GM21367 (cell line): ENCODE data around the gene RXRA.
"Not testable (repeated sequence)": the region's sequence is repeated elsewhere in the genome, so short reads cannot be mapped to it uniquely, and the experiment has no call there.

Experiments used
- ATAC-seq: cut with Tn5 transposase; IDR thresholded peaks from one replicate; pipeline ENCODE4 v1.9.1; 2021; ENCODE audit not compliant: unreplicated experiment

Gene RXRA

GRCh38 chr9:134307674-134308638 lies 18.3 kb upstream of the RXRA start:
- ATAC-seq, result no peak

- not testable (repeated sequence) for ATAC-seq
These were observed 17.5 kb upstream of the RXRA start for GRCh38 chr9:134308639-134309220.

- ATAC-seq, result no peak
These were observed 12.8 kb upstream of the RXRA start for GRCh38 chr9:134313470-134313869.

GRCh38 chr9:134314039-134314949 lies 12.0 kb upstream of the RXRA start:
- no peak for ATAC-seq

- ATAC-seq, result no peak
These were observed 11.1 kb upstream of the RXRA start for GRCh38 chr9:134314950-134315715.

- ATAC-seq, result no peak
These were observed 10.4 kb upstream of the RXRA start for GRCh38 chr9:134315716-134316448.

- ATAC-seq, result no peak
These were observed 9.7 kb upstream of the RXRA start for GRCh38 chr9:134316449-134317160.

- ATAC-seq, result no peak
These were observed 8.9 kb upstream of the RXRA start for GRCh38 chr9:134317400-134317789.

- ATAC-seq, result no peak
These were observed 8.4 kb upstream of the RXRA start for GRCh38 chr9:134317790-134318414.

- no peak for ATAC-seq
These were observed 7.8 kb upstream of the RXRA start for GRCh38 chr9:134318481-134318891.

GRCh38 chr9:134318941-134319305 lies 7.3 kb upstream of the RXRA start:
- ATAC-seq, result no peak

- ATAC-seq, result no peak
These were observed 6.7 kb upstream of the RXRA start for GRCh38 chr9:134319306-134320125.

GRCh38 chr9:134320126-134320867 lies 6.0 kb upstream of the RXRA start:
- ATAC-seq, result no peak

- no peak for ATAC-seq
These were observed 5.3 kb upstream of the RXRA start for GRCh38 chr9:134320868-134321471.

GRCh38 chr9:134321531-134321930 lies 4.7 kb upstream of the RXRA start:
- no peak for ATAC-seq

- ATAC-seq, result no peak
These were observed 4.1 kb upstream of the RXRA start for GRCh38 chr9:134321946-134322741.
